OCI-LY3 (cell line): ENCODE measurements around the gene ZDHHC19.

ENCODE experiments used
- EZH2phosphoT487 ChIP-seq: fragments of 200-600 bp; shearing (Covaris generic); IDR thresholded peaks from 2 replicates; pipeline ENCODE4 v1.6.1; 2018; ENCODE audit warnings: antibody characterized with exemption, mixed run types, low read depth
- TF ChIP-seq, protein P1 (sequence below): fragments of 200-600, 300-600 bp; sonication (generic); IDR thresholded peaks from 2 replicates; pipeline ENCODE4 v1.5.1; 2014; ENCODE audit warnings: antibody characterized with exemption, low read length, low read depth

DNA sequence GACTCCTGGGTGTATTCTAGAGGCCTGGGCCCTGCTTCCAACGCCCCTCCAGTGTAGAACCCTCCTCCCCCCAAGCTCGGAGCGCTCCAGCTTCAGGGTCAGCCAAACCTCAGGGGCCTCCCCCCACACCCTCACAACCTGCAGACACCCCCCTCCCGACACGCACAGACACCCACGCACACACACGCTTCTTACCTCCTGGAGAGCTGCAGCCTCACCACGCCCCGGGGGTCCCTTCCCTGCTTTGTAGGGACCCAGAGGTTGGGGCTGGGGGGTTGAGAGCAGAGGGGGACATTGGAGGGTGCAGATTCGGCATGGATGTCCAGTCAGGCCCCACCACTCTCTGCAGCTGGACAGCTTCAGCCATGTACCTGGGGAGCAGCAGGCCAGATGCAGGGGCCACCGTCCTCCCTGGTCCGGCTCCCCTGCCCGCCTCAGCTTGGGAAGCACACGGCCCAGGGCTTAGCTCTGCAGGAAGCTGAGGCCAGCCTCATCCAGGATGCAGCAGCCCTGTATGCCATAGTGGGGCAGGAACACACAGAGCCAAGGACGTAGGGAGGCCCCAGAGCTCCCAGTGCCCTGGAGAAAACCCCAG is 13.0 kb downstream of the ZDHHC19 start:
- TF ChIP-seq, protein P1, sequence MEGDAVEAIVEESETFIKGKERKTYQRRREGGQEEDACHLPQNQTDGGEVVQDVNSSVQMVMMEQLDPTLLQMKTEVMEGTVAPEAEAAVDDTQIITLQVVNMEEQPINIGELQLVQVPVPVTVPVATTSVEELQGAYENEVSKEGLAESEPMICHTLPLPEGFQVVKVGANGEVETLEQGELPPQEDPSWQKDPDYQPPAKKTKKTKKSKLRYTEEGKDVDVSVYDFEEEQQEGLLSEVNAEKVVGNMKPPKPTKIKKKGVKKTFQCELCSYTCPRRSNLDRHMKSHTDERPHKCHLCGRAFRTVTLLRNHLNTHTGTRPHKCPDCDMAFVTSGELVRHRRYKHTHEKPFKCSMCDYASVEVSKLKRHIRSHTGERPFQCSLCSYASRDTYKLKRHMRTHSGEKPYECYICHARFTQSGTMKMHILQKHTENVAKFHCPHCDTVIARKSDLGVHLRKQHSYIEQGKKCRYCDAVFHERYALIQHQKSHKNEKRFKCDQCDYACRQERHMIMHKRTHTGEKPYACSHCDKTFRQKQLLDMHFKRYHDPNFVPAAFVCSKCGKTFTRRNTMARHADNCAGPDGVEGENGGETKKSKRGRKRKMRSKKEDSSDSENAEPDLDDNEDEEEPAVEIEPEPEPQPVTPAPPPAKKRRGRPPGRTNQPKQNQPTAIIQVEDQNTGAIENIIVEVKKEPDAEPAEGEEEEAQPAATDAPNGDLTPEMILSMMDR: no peak
- no peak for TF ChIP-seq EZH2phosphoT487
